SW 1271 (cell line): Measurements from ENCODE around the gene SIK2.

ENCODE experiments used
- DNase-seq, 2 experiments: peaks; one replicate each; lab custom pipeline; 2025; lab: John Stamatoyannopoulos, UW

SIK2 gene

DNA sequence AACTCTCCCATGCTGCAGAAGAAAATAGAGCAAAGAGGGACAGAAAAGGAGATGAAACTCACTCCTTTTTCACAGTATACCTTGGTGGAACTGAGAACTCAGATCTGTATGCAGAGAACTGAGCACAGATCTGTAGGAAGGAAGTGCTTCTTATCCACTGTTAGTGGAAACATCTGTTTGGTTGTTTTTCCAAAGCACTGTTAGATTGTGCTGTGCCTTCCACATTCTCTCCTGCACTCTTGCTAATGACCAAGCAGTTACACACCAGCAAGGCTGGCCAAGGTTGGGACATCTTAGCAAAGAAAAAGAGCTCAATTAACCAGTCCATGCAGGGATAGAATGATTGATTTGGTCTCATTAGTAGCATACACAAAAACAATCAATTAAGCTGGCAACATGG, 20.1 kb upstream of the SIK2 start:
- DNase-seq, result no peak

DNA sequence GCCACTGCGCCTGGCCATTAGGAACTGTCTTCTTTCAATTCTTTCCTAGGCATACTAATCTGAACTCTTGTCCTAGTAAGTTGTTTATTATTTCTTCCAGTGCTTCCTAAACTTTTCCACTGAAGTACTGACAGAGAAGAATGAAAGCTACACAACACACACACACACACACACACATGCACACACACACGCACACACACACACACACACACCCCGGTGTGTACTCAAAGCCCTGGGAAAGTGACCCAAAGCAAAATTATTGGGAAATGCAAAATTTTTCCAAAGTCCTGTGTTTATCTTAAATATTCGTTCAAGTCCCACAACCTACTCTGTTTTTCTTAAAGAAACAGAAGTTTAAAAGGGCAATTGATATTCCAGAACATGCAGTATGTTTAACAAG, 19.4 kb upstream of the SIK2 start:
- DNase-seq, result no peak

DNA sequence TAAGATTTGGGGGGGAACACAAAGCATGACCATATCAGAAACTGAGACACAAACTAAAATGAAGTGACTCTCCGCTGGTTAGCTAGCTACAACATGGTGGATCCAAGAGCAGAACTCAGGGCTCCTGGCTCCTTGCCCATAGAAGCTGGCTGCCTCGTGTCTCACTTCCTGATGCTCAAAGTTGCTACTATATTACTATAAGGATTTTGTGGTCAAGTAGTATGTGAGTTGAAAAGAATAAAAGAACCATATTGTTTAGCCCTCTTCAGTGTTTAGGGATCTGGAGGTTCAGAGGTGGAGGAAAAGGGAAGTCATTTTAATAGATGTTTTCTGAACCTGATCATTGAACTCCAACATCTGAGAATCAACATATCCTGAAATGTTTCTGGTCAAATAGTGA, 16.9 kb upstream of the SIK2 start:
- peak in 1 of 2 experiments; percentile 30 for DNase-seq

DNA sequence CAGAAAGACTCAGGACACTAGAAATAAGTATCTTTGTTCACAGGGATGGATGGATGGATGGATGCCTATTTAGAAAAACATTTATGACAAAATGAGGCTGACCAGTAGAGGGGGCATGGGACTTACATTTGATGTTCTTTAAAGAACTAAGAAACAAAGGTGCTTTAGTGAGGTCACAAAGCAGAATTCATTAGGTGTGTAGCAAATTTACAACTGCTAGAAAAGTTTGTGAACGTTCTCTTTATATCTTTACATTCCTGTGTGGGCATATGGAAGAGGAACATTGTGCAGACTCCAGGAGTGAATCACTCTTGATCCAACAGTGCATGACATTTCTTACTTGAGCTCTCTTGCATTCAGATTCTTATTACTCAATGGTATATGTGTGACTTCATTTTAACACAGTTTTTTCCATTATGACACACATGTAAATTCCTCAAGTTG, 15.8 kb upstream of the SIK2 start:
- DNase-seq, result peak; percentile 31 to 80

DNA sequence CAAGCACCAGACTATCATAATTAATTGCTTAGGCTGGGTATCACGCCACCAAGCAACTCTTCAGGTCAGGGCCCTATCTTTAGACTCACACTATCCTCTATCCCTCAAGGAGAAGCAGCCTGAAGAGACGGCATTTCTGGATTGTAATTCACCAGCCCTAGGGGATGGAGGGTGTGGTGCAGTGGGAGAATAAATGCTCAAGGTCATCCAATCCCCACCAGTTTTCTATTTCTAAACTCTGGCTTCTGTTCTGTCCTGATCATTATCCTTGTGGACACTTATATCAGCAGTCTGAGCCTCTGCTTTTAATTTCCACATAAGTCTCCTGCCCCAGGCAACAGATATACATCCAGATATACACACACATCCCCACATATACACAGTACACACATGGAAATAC, 13.1 kb upstream of the SIK2 start:
- no peak for DNase-seq

DNA sequence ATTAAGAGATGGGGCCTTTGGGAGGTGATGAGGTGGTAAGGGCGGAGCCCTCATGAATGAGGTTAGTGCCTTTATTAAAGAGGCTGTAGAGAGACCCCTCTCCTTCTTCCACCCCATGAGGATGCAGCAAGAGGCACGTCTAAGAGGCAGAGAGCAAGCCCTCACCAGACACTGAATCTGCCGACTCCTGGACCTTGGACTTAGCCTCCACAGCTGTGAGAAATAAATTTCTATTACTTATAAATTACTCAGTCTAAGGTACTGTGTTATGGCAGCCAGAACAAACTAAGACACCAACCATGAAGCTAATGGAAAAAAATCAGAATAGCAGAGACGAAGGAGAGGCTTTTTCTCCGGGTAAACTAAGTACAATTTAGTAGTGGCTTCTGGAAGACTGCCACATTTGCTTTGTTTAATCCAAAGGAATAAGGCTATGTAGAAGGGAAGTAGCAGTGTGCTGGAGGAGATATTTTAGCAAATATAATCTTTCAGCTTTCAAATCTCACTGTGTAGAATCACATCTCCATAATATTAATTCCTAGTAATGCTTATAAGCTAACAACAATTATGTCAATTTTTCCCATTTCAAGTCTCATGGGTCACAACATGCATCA, 12.3 kb upstream of the SIK2 start:
- no peak for DNase-seq

DNA sequence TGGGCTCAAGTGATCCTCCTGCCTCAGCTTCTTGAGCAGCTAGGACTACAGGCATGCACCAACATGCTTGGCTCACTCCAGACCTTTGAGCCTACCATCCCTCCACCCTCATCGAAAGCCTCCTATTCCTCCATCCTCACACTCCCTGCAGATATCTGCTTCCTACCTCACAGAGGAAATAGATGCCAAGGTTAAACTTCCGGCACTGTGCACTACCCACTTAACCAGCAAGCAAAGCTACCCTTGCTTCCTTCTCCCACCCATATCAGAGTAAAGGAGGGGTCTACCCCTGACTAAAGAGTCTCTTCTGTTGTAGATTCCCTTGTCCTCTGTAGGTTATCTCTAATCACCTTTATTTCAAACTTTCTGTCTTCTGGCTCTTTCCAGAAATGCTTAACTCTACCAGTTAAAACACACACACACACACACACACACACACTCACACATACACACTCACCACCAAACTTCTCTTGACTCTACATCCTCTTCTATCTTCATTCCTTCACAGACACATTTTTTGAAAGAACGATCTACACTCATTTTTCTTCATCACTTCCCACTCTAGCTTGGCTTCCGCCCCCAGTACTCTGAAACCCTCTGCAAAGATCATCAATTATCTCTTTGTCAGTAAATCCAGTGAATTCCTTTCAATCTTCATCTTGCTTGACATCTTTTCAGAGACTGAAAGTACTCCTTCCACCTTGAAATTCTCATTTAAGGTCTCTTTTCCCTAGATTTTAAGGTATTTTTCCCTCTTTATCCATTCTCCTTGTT, 10.9 kb upstream of the SIK2 start:
- DNase-seq, result no peak

DNA sequence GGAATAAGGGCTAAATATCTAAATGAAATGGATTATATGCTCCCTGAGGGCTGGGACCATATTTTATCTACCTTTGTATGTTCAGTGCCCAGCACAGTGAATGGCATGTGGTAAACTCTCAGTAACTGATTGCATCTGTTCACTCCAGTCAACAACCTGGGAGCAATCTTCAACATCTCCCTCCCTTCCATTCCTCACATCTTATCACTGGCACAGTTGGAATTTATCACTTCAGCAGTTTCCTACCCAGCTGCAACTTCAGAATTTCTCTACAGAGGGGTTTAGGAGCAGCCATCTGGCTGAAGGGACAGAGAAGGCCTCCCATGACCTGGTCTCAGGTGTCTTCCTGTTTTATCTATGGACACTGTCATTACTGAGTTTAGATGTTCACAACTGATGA, 9.8 kb upstream of the SIK2 start:
- DNase-seq, result no peak

DNA sequence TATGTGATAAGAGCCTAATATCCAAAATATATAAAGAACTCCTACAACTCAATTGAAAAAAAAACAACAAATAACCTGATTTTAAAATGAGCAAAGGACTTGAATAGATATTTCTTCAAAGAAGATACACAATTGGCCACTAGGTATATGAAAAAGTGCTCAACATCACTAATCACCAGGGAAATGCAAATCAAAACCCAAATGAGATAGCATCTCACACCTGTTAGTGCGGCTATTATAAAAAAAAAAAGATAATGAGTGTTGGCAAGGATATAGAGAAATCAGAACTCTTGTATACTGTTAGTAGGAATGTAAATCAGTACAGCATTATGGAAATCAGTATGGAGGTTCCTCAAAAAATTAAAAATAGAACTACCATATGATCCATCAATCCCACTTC, 5.9 kb upstream of the SIK2 start:
- no peak for DNase-seq

DNA sequence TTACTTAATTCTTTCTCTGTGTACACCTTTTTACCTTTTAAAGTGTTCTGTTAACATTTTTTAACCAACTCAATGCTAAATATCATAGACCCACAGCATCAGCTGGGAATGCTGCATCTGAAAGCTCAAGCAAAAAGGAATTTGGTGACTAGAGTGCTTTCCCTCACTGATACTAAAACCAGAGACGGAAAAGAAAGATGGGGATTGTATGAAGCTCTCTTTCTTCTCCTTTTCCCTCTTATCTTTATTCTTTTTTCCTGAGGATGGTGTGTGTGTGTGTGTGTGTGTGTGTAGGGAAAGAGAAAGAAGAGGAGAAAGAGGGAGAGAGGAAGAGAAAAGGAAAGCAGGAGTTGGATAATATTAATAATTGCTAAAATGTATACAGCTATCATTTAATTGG, 4.1 kb upstream of the SIK2 start:
- no peak for DNase-seq

DNA sequence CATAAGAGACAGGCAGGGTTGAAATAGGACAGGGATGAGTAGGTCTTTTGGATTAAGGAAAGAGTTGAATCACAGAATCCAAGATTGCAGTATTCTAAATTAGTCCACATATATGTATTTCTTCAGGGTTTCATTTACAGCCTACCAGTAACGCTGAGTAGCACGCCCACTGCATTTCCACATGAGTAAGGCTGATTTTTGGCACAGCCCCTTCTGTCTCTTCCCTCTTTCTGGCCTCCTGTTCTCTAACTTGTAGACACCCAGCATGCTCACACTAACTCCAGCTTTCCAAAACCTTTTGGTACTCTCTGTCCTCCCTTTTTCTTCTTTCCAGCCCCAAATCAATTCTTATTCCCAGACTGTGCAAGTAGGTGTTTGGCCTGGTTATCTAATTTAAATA, 3.7 kb upstream of the SIK2 start:
- no peak for DNase-seq

DNA sequence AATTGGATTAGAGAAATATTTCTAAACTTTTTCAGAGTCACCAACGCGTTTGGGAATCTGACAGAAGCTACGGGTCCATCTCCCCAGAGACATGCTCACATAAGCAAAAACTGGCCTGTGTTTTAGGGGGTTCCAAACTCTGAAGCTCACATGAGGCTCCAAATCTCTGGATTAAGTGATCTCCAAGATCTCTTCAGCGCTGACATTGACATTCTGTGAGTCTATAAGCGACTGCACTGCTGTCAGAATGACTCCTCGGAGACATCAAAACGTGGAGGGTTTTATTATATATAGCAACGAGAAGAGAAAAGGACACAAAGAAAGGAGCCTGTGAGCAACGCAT, 642 bp upstream of the SIK2 start:
- no peak for DNase-seq

DNA sequence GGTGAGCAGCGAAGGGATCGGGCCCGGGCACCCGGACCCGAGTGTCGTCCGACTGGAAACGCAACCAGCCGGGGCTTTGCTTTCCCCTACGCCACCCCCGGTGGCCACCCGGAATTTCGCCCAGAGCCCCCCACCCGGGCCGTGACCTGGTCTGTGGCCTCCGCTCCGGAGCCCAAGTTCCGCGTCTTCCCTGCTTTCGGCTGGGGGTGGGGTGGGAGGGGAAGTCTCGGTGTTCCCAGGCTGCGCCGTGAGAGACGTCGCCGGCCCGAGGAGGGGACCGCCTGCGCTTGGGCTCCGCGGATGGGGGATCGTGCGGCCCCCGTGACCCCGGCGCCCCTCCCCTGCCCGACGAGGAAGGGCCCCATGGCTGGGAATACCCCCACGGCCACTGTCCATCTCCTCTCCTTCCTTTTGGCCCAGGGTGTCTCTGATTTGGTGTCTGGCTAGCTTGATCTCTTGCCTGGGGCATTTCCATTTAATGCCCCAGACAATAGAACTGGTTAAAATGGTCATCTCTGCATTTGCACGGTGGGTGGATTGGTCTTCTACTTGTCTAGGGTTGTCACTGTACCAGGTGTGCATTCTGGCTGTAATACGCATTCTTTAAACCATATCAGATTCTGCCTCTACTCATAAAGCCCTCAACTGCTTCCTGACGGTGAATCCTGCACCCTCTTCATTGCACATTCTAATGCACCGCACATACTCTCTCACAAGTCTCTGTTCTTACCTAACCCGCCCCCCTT, 789 bp downstream of the SIK2 start:
- peak in 1 of 2 experiments; percentile 75 for DNase-seq

DNA sequence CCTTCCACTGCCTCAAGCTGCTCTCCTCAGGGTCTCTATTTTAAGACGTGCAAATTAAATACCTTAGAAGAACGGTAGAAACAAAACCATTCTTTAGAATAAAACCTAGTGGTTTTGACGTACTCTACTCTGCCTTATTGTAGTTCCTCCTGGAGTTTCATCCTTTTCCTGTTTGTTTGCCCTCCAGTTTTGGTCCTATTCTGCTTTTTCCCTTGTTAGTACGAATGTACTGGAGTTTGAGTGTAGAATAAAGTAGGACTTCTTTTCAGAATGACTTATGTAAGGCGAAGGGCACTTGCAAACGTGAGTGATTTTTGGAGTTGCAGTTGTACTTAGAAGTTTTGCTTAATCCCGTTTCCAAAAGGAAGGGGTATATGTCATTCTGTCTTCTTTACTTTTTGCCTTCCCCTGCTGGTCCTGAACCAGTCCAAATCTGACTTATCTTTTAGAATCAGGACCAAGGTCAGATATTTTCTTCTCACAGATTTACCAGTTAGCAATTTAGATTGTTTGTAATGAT, 1.4 kb downstream of the SIK2 start:
- no peak for DNase-seq

DNA sequence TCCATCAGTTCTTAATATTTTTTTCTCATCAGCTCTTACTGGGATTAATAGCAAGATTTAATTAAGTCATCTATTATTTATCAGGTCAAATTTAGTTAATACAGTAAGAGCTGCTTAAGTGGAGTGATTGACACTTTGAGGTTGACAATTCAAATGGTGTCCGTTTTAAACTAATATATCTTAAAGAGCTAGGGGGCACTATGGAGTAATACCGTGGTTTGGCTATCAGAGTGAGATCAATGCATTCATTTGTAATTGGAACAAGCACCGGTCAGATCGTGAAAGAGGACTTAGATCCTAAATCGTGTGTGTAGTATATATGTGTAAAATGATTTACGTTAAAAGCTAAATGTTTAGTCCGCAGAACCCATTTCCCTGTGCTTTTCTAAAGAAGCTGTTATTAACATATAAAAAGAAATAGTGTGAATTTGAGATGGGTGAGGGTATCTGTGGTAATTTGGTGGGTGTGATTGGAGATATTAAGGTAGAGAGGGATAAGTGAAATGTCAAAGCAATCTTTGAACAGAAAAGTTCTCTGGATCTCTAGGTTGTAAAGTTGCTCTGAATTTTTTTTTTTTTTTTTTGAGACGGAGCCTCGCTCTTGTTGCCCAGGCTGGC, 2.3 kb downstream of the SIK2 start:
- DNase-seq, result peak; percentile 37 to 84

DNA sequence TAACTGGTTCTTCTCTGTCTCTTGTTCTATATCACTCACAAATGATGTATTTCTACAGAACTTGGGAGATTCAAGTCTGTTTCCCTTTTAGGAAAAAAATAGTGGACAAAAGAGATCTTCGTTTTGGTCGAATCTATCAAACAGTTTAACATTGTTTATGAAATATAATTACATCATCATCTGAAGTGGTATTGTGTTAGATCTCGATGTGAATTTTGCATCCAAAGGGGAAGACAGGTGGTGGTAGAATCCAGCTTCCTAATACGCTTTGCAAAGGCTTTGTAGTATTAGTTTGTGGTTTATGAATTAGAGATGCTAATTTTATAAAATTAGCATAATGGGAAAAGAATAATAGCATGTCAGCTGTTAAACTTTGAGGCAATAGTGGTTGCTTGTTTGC, 3.4 kb downstream of the SIK2 start:
- no peak for DNase-seq

DNA sequence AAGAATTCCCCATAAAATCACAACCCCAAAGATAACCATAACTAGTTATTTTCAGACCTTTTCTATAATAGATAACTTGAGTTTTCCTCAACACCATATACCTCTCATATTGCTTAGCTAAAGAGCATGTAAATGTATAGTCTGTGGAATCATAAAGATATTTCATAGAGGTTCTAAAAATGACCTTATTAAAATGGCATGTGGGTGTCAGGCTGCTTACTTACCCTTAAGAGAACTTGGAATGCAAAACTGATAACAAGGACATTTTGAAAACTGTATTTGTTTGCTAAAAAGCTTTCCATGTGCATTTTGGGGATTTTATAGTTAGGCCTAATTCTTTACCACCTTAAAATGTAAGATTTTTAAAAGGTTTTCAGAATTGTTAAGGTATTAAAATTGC, 4.7 kb downstream of the SIK2 start:
- DNase-seq, result no peak

DNA sequence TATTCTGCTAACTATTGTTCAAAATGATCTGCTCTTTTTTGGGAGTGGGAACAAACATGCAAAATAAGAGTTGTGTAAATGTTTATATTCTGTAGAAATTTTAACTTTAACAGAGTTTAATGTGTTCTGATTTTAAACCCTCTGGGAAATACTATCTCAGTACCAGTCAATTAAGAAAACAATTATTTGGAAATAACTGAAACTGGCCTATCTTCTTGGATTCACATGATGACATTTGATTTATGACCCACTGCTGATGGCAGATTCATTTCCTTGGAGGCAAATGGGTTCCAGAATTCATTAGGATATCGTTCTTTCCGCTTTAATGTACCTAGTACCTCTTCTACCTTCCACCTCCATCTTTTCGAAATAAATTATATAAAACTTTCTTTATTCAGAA, 5.5 kb downstream of the SIK2 start:
- no peak for DNase-seq

DNA sequence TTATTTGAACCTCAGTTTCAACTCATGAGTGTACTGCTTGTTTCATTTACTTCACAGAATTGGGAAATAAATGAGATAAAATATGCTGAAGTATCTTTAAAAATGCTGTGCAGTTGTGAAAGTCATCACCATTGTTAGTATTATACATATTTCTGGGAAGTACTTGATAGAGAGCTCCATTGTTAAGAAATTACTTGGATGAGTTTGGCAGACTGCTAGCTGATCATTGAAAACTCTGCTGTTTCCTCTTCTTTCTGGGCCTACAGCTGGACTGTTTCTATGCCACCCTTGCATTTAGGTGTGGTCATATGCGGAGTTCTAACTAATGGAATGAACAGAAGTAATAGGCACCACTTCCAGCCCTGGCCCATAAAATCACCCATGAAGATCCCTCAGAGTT, 10.0 kb downstream of the SIK2 start:
- no peak for DNase-seq

DNA sequence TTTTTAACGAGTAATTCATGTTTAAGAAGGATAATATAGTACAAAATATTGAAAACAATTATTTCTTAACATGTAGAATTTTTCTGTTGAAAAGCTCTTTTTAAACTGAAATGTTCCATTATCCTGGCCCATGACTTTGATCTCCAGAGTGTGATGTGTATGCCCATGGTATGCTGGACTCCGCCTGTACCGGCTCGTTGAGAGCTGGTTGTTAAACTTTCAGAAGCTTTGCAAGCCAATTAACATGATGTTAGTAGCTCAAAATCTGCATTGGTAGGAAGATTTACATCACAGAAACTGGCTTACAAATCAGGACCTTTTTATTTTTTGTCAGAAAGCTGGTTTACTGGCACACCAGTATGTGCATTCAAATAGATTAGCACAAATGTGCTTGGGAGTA, 15.0 kb downstream of the SIK2 start:
- no peak for DNase-seq

DNA sequence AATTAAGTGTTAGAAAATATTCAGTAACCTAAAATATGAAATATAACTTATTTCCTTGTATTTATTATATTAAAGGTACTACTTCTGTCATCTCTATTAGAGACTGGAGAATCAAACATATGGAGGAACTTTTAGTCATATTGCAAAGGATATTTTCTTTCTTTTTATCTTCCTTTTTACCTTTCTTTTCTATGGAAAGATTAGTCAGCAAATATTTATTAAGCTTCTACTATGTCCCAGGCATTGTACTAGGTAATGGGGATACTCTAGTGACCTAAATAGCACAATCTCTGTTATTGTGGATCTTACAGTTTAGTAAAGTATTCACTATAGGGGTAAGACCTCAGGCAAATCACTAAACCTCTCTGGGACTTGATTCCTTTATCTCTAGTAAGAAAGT, 18.3 kb downstream of the SIK2 start:
- DNase-seq, result no peak

DNA sequence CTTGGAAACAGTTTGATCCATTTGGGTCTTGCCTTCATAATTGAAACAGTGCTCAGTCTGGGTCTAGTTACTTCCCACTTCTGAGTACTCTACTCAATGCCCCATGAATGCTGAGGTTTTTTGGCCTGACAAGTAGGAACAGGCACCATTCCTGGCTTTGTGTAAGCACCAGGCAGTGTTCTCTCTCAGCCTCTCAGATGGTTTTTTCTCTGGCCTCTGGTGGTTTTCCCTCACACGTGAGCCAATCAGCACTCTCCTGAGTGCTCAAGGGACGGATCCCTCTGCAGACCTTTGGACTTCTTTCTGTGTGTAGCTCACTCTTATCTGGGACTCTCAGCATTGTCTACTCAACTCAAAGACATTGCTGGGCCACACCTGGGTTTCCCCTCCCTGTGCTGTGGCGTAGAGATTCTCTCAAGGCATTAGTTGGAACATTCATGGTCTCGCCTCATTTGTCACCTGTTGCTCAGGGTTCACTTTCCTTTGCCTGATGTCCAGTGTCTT, 21.3 kb downstream of the SIK2 start:
- DNase-seq, result no peak

DNA sequence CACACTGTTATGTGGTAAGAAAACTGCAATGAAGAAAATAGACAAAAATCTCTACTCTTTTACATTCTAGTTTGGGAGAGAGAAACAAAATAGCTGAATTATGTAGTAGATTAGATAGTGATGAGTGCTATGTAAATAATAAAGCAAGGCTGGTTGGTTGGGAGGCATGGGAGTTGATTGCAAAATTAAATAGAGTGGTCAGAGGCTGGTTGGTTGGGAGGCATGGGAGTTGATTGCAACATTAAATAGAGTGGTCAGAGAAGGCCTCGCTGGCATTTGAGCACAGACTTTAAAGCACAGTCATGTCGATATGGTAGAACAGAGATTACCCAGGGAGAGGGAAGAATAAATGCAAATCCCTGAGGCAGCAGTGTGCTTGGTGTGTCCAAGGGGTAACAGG, 22.4 kb downstream of the SIK2 start:
- DNase-seq, result no peak
